GM23338 (cell line): ENCODE results near the gene IGF2. TPM values are rescaled to one million over a fixed set of nuclear protein-coding genes. Genes with fewer than 3 reads are reported as not detected.

Experiments
- ATAC-seq: fragments of 200-7000 bp; cut with Tn5 transposase; 3 replicates; pipeline ENCODE4 v1.9.1; 2020
- DNase-seq: peaks from one replicate; pipeline ENCODE4 v3.0.0-alpha.2; 2015; ENCODE audit warnings: low spot score
- H2AFZ ChIP-seq: fragments of 200-600 bp; sonication (generic); 2 replicates; pipeline ENCODE4 v1.8.0; 2016; ENCODE audit warnings: antibody characterized with exemption, mild to moderate bottlenecking, moderate library complexity
- H3F3A ChIP-seq: fragments of 200-600 bp; sonication (generic); replicated peaks from 2 replicates; pipeline ENCODE4 v1.8.0; 2017; ENCODE audit warnings: antibody characterized with exemption, mixed run types, low read depth
- H3K27ac ChIP-seq: fragments of 200-600 bp; sonication (generic); 2 replicates; pipeline ENCODE4 v1.6.1; 2016; ENCODE audit warnings: low read depth
- H3K27me3 ChIP-seq: fragments of 200-600 bp; sonication (generic); 2 replicates; pipeline ENCODE4 v1.8.0; 2016; ENCODE audit warnings: mild to moderate bottlenecking, mixed run types, moderate library complexity; ENCODE audit not compliant: insufficient read depth
- H3K36me3 ChIP-seq: fragments of 200-600 bp; sonication (generic); 2 replicates; pipeline ENCODE4 v1.8.0; 2016; ENCODE audit warnings: mild to moderate bottlenecking; ENCODE audit not compliant: insufficient read depth
- H3K4me1 ChIP-seq: fragments of 200-600 bp; sonication (generic); 2 replicates; pipeline ENCODE4 v1.8.0; 2016; ENCODE audit warnings: mild to moderate bottlenecking, moderate library complexity; ENCODE audit not compliant: insufficient read depth
- H3K4me2 ChIP-seq: fragments of 200-600 bp; sonication (generic); 2 replicates; pipeline ENCODE4 v1.7.1; 2017; ENCODE audit warnings: mixed run types
- H3K4me3 ChIP-seq: fragments of 200-600 bp; sonication (generic); 2 replicates; pipeline ENCODE4 v1.6.1; 2016; ENCODE audit warnings: mixed run types
- H3K79me2 ChIP-seq: fragments of 200-600 bp; sonication (generic); replicated peaks from 2 replicates; pipeline ENCODE4 v1.8.0; 2017; ENCODE audit warnings: mild to moderate bottlenecking; ENCODE audit not compliant: insufficient read depth
- H3K9me2 ChIP-seq: fragments of 200-600 bp; sonication (generic); 2 replicates; pipeline ENCODE4 v1.8.0; 2017; ENCODE audit not compliant: insufficient read depth
- H4K20me1 ChIP-seq: fragments of 200-600 bp; sonication (generic); replicated peaks from 2 replicates; pipeline ENCODE4 v1.8.0; 2017; ENCODE audit warnings: mild to moderate bottlenecking; ENCODE audit not compliant: insufficient read depth
- H3K27ac Mint-ChIP-seq: 2 replicates; pipeline ENCODE4 v1.8.0; 2020; ENCODE audit warnings: inconsistent platforms, mild to moderate bottlenecking, moderate library complexity, mixed read lengths
- H3K27me3 Mint-ChIP-seq: 3 replicates; pipeline ENCODE4 v1.8.0; 2022; ENCODE audit warnings: low read depth, mild to moderate bottlenecking, moderate library complexity, mixed read lengths, inconsistent platforms; ENCODE audit not compliant: insufficient read depth, poor library complexity
- H3K36me3 Mint-ChIP-seq: 3 replicates; pipeline ENCODE4 v1.8.0; 2021; ENCODE audit warnings: low read depth, mild to moderate bottlenecking, inconsistent platforms, moderate library complexity, mixed read lengths
- H3K4me1 Mint-ChIP-seq: 3 replicates; pipeline ENCODE4 v1.8.0; 2020; ENCODE audit warnings: mild to moderate bottlenecking, inconsistent platforms, mixed read lengths
- H3K4me3 Mint-ChIP-seq: 3 replicates; pipeline ENCODE4 v1.8.0; 2021; ENCODE audit warnings: moderate library complexity, mild to moderate bottlenecking, inconsistent platforms, mixed read lengths
- H3K9me3 Mint-ChIP-seq: 3 replicates; pipeline ENCODE4 v1.8.0; 2020; ENCODE audit warnings: moderate library complexity, mild to moderate bottlenecking, inconsistent platforms, mixed read lengths
- ETS1 ChIP-seq: IDR thresholded peaks from 2 replicates; pipeline ENCODE4 v1.6.1; 2016; ENCODE audit warnings: antibody characterized with exemption
- JUNB ChIP-seq: IDR thresholded peaks from one replicate; pipeline ENCODE4 v1.6.1; 2016; ENCODE audit warnings: antibody characterized with exemption; ENCODE audit not compliant: unreplicated experiment
- POLR2AphosphoS5 ChIP-seq: IDR thresholded peaks from 2 replicates; pipeline ENCODE4 v1.6.1; 2016; ENCODE audit warnings: antibody characterized with exemption, low read depth
- STAT1 ChIP-seq: IDR thresholded peaks from one replicate; pipeline ENCODE4 v1.6.1; 2016; ENCODE audit warnings: antibody characterized with exemption; ENCODE audit not compliant: unreplicated experiment
- ZNF114 ChIP-seq: fragments of 250-450 bp; sonication (Bioruptor Pico); IDR thresholded peaks from 2 replicates; pipeline ENCODE4 v1.5.0; 2020; ENCODE audit warnings: mild to moderate bottlenecking, moderate library complexity
- ZNF331 ChIP-seq: fragments of 250-450 bp; sonication (Bioruptor Pico); IDR thresholded peaks from 2 replicates; pipeline ENCODE4 v1.5.0; 2020; ENCODE audit warnings: low read depth, mild to moderate bottlenecking, moderate library complexity
- polyA plus RNA-seq: library from polyadenylated mRNA; unstranded; fragments of >200 nt; fragmentation: Nextera tagmentation; extraction: Ambion mirVana; gene quantifications from 2 replicates; pipeline ENCODE4 v1.2.1, GENCODE V29; 2016
- total RNA-seq: library from RNA; depleted of rRNA; stranded (reverse); fragments of >200 nt; shearing (Covaris generic); gene quantifications from 2 replicates; pipeline ENCODE4 v1.2.3, GENCODE V29; 2014
- TF ChIP-seq, protein P1 (sequence below), 2 experiments: fragments of 200-600 bp in 1 of 2; sonication (generic) in 1 of 2; conservative IDR thresholded peaks; 2 replicates each; pipeline versions ENCODE4 v1.5.1 to v1.6.1; 2016 to 2017; ENCODE audit warnings: antibody characterized with exemption in 2 of 2, low read depth in 2 of 2, mild to moderate bottlenecking in 2 of 2, moderate library complexity in 1 of 2

The IGF2 gene
- total and polyA plus RNA-seq, 2 experiments from 2014 or later: 1.4 to 4.0 TPM

- Histone ChIP-seq H3K36me3 (no peaks in the 10 kb centered on the region), H3K79me2 (no peaks in the 10 kb centered on the region), H4K20me1 (no peaks in the 10 kb centered on the region), H3K27me3 (no peaks in the 10 kb centered on the region), H3K9me2 (no peaks in the 10 kb centered on the region), H3K4me1 (peaks cover 12% of the 10 kb centered on the region; the same call in 1 of the 2 replicates), H2AFZ (no peak overlapping the region), H3K4me3 (no peak overlapping the region), H3K27ac (no peak overlapping the region), H3K4me2 (no peak overlapping the region), H3F3A (0 out of 2 replicates have a peak, but pooled peaks cover 2% of the 10 kb centered on the region)
- H3K9me3 Mint-ChIP-seq: no peaks in the 10 kb centered on the region; the same call in 1 of the 3 replicates
- no peak for ATAC-seq
- TF ChIP-seq, protein P1, sequence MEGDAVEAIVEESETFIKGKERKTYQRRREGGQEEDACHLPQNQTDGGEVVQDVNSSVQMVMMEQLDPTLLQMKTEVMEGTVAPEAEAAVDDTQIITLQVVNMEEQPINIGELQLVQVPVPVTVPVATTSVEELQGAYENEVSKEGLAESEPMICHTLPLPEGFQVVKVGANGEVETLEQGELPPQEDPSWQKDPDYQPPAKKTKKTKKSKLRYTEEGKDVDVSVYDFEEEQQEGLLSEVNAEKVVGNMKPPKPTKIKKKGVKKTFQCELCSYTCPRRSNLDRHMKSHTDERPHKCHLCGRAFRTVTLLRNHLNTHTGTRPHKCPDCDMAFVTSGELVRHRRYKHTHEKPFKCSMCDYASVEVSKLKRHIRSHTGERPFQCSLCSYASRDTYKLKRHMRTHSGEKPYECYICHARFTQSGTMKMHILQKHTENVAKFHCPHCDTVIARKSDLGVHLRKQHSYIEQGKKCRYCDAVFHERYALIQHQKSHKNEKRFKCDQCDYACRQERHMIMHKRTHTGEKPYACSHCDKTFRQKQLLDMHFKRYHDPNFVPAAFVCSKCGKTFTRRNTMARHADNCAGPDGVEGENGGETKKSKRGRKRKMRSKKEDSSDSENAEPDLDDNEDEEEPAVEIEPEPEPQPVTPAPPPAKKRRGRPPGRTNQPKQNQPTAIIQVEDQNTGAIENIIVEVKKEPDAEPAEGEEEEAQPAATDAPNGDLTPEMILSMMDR (conservative IDR thresholded peaks at IDR 0.05; ENCODE audit: low read depth in 2 of 2): no peak
- no peak for TF ChIP-seq POLR2AphosphoS5
- no peak for TF ChIP-seq JUNB
- no peak for TF ChIP-seq ZNF114 (CRISPR knock-in tag)
- no peak for TF ChIP-seq ZNF331 (CRISPR knock-in tag)
- TF ChIP-seq STAT1: no peak
- TF ChIP-seq ETS1: no peak
- H3K36me3 Mint-ChIP-seq: no peaks in the 10 kb centered on the region
- H3K4me1 Mint-ChIP-seq: peaks cover 18% of the 10 kb centered on the region
- no peak for DNase-seq
- peaks cover 14% of the 10 kb centered on the region for H3K27me3 Mint-ChIP-seq
- no peak overlapping the region for H3K27ac Mint-ChIP-seq
- no peak overlapping the region for H3K4me3 Mint-ChIP-seq
These were observed 44.0 kb downstream of the IGF2 start for GRCh38 chr11:2095198-2095520.

DNA sequence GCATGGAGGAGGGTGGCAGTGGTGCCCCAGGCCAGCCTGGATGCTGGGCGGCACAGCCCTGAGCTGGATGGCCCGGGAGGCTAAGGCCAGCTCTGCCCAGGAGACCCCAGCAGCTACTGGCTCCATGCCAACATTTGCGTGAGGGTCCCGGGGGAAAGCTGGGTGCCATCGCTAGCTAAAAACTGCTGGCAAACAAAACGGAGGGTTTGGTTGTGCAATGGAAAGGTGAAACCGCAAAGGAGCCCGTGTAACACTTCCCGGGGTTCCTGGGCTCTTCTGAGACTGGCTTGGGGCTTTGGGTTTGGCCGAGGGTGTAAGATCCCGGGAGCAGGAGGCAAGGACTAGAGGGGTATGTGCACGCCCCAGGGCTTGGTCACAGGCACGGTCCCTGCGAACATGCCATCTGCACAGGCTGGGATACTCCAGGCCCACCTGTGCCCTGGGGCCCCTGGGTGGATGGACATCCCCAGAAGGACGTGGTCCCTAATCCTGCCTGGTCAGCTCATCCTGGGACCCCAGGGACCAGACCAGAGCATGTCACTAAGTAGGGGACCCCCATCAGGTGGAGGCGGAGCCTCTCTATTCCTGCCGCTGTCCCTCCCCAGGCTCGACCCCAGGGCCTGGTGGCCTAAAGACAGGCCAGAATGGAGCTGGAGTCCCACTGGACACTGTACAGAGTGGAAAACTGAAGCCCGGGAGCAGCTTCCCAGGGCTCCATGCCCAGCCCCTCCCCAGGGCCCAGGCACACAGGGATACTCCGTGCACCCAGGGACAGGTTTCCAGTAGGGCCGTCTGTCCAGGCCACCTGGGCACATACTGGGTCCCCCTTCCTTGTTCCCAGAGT is 44.6 kb downstream of the IGF2 start:
- Histone ChIP-seq H3K27me3 (no peaks in the 10 kb centered on the region), H3K27ac (no peak overlapping the region), H2AFZ (no peak overlapping the region), H3K36me3 (no peaks in the 10 kb centered on the region), H3K9me2 (no peaks in the 10 kb centered on the region), H3F3A (0 out of 2 replicates have a peak, but pooled peaks cover 2% of the 10 kb centered on the region), H4K20me1 (no peaks in the 10 kb centered on the region), H3K4me3 (no peak overlapping the region), H3K4me2 (no peak overlapping the region), H3K79me2 (no peaks in the 10 kb centered on the region), H3K4me1 (0 out of 2 replicates have a peak, but pooled peaks cover 12% of the 10 kb centered on the region)
- Mint-ChIP-seq H3K4me3 (no peak overlapping the region), H3K27me3 (peaks cover 13% of the 10 kb centered on the region), H3K36me3 (no peaks in the 10 kb centered on the region), H3K27ac (no peak overlapping the region), H3K4me1 (peaks cover 17% of the 10 kb centered on the region), H3K9me3 (no peaks in the 10 kb centered on the region; the same call in 1 of the 3 replicates)
- DNase-seq: no peak
- no peak for ATAC-seq
- no peak for TF ChIP-seq STAT1
